Measurements from ENCODE around the gene ARL11. TPM values are rescaled to one million over a fixed set of nuclear protein-coding genes. Genes with fewer than 3 reads are reported as not detected.

The ARL11 gene
- total and polyA plus RNA-seq, 2 of the 4 experiments (the other 2 are of a cell fraction), result not detected

- no peak overlapping the region for H2BK20ac ChIP-seq (ENCODE audit: low read depth, low read length)
- H4K5ac ChIP-seq (ENCODE audit: low read depth, low read length), result no peak overlapping the region
- H4K8ac ChIP-seq (ENCODE audit: low read depth in 2 of 2, low read length in 2 of 2), result no peak overlapping the region
- H3K4me3 ChIP-seq (ENCODE audit: insufficient read depth, low read depth, low read length), result no peak overlapping the region
- H3K18ac ChIP-seq (ENCODE audit: low read depth, low read length), result no peak overlapping the region
- no peak overlapping the region for H2AK9ac ChIP-seq (replicated peaks; ENCODE audit: low read depth, low read length, poor library complexity)
- H3K56ac ChIP-seq (ENCODE audit: extremely low read depth, insufficient read depth, low read length), result no peak overlapping the region
- H3K4me1 ChIP-seq (ENCODE audit: control insufficient read depth, insufficient read depth, low read length), result peaks cover 18% of the 10 kb centered on the region
- no TSS peak for BruUV-seq (replicated peaks)
- CTCF ChIA-PET, result no interaction called here
- H2BK120ac ChIP-seq (ENCODE audit: low read depth, low read length), result no peak overlapping the region
- POLR2A ChIA-PET (ENCODE audit: unreplicated experiment), result no interaction called here
- no peak overlapping the region for H3K14ac ChIP-seq (replicated peaks; ENCODE audit: low read depth, low read length)
- H2AFZ ChIP-seq (replicated peaks; ENCODE audit: low read length, poor library complexity), result no peak overlapping the region
- H3K4me2 ChIP-seq (ENCODE audit: low read depth, low read length), result no peak overlapping the region
- WGBS, 2 experiments (ENCODE audit: extremely low coverage in 2 of 2, insufficient read length in 1 of 2), result no CpG with 5 or more reads among the region's 4 CpGs
- in situ Hi-C loops (cut with MboI; ENCODE audit: low sequenced_read_pairs) (no loop called here), dilution Hi-C loops (cut with HindIII; ENCODE audit: low sequenced_read_pairs, unreplicated experiment) (no loop called here), intact Hi-C loops (cut with micrococcal nuclease) (no loop called here)
- TF ChIP-seq CHD1 (IDR thresholded peaks at IDR 0.05; ENCODE audit: low read depth, low read length) (no peak), RAD21 (IDR thresholded peaks at IDR 0.05; ENCODE audit: low read length) (no peak), USF2 (IDR thresholded peaks at IDR 0.05; ENCODE audit: low read depth, low read length) (no peak), RFX5 (IDR thresholded peaks at IDR 0.05; ENCODE audit: low read depth, low read length) (no peak), SMC3 (IDR thresholded peaks at IDR 0.05; ENCODE audit: low read depth, low read length) (no peak), CTCF (conservative IDR thresholded peaks at IDR 0.05; ENCODE audit: low read depth, low read length) (no peak), BHLHE40 (IDR thresholded peaks at IDR 0.05; ENCODE audit: low read depth, low read length) (no peak), MXI1 (IDR thresholded peaks at IDR 0.05; ENCODE audit: borderline replicate concordance, low read depth, low read length) (no peak), FOS (IDR thresholded peaks at IDR 0.05; ENCODE audit: low read depth, low read length) (no peak), POLR2A (IDR thresholded peaks at IDR 0.05; ENCODE audit: low read depth, low read length) (no peak), RCOR1 (IDR thresholded peaks at IDR 0.05; ENCODE audit: insufficient replicate concordance, low read length) (no peak), CEBPB (IDR thresholded peaks at IDR 0.05; ENCODE audit: low read depth, low read length) (no peak), MAZ (IDR thresholded peaks at IDR 0.05; ENCODE audit: borderline replicate concordance, low read depth, low read length) (no peak), MAFK (IDR thresholded peaks at IDR 0.05; ENCODE audit: low read depth, low read length) (no peak), NFE2L2 (IDR thresholded peaks at IDR 0.05; ENCODE audit: low read depth, low read length) (no peak), ELK1 (IDR thresholded peaks at IDR 0.05; ENCODE audit: borderline replicate concordance, low read depth, low read length) (no peak)
- no peak overlapping the region for H3K27ac ChIP-seq (ENCODE audit: insufficient read depth, low read length)
- peaks cover 4% of the 10 kb centered on the region; the same call in 1 of the 2 replicates for H4K20me1 ChIP-seq (ENCODE audit: insufficient read depth, low read length)
- H3K79me1 ChIP-seq (ENCODE audit: low read depth in 1 of 2, low read length in 2 of 2), result no peaks in the 10 kb centered on the region
- DNase-seq (no peak), ATAC-seq (ENCODE audit: low read depth) (no peak)
- H2BK5ac ChIP-seq (ENCODE audit: low read depth, low read length, poor library complexity, severe bottlenecking), result no peak overlapping the region
- H3K27me3 ChIP-seq (ENCODE audit: control insufficient read depth, insufficient read depth, low read length), result no peaks in the 10 kb centered on the region
- H3K9ac ChIP-seq (ENCODE audit: low read depth, low read length), result no peak overlapping the region
- H3K9me1 ChIP-seq (ENCODE audit: insufficient read depth, low read length), result peaks cover 18% of the 10 kb centered on the region
- H2AK5ac ChIP-seq (ENCODE audit: low read depth, low read length), result no peak overlapping the region
- H3K9me3 ChIP-seq (ENCODE audit: control insufficient read depth, insufficient read depth, low read length), result no peaks in the 10 kb centered on the region
- H3K23ac ChIP-seq (ENCODE audit: low read depth, low read length), result no peak overlapping the region
- H3K4ac ChIP-seq (ENCODE audit: low read depth, low read length), result no peak overlapping the region
- no peak overlapping the region for H2BK15ac ChIP-seq (ENCODE audit: low read depth, low read length)
- no peak overlapping the region for H4K91ac ChIP-seq (ENCODE audit: insufficient read depth, low read depth, low read length)
- H3K36me3 ChIP-seq (ENCODE audit: control insufficient read depth, insufficient read depth, low read length), result no peaks in the 10 kb centered on the region
These were observed 18.4 kb downstream of the ARL11 start for GRCh38 chr13:49646688-49647087.
